Stomach (tissue), 4 donors: ENCODE measurements around the gene FNBP1.

Experiments
- CTCF ChIP-seq, 7 experiments: fragments of 450-650 bp in 4 of 7; fragments of 200-600 bp in 3 of 7; sonication (generic) in 3 of 7; IDR thresholded peaks; one replicate each; pipeline ENCODE4 v1.5.1; 2016 to 2019; ENCODE audit warnings: antibody characterized with exemption in 7 of 7, control low read depth in 2 of 7, mild to moderate bottlenecking in 1 of 7
- EP300 ChIP-seq: sonication (generic); formaldehyde crosslinking; IDR thresholded peaks from one replicate; pipeline ENCODE4 v1.6.1; 2017; ENCODE audit warnings: antibody characterized with exemption
- POLR2A ChIP-seq, 4 donors: fragments of 450-650 bp; IDR thresholded peaks; one replicate each; pipeline ENCODE4 v1.6.1; 2016; ENCODE audit warnings: antibody characterized with exemption in 4 of 4, control low read depth in 2 of 4, mild to moderate bottlenecking in 1 of 4, moderate library complexity in 1 of 4

DNA sequence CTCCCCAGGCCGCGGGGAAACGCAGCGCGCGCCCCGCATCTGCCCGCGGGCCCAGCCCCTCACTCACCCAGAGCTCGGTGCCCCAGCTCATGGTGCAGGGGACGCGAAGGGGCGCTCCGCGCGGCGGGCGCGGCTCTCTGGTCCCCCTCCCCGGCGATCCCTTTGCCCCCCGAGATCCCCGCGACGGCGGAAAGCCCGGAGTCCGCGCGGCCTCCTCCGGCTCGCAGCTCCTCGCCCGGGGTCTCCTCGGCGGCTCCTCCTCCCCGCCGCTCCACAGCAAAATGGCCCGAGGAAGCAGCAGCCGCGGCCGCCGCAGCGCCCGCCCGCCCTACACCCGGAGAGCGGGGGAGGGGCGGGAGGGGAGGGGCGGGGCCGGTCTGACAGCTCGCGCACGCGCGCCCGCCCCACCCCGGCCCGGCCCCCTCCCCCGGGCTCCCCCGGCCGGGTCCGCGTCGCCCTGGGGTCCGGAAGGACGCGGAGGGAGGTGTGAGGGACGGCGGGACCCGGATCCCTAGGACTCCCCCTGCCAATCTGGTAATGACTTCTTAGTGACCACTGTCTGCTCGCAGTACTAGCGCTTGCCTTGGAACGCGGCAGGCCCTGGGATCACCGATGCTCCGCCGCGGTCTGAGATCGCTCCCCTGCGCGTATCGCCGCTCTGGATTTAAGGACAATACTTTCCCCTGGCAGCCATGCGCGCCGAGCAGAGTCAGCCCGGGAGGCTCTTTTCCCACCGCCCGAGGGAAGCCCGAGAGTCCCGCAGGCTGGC, at the start of gene FNBP1:
- TF ChIP-seq CTCF (IDR thresholded peaks at IDR 0.05) (no peak), POLR2A (IDR thresholded peaks at IDR 0.05) (peak in 1 of 4 donors; percentile 19), EP300 (no peak)
